ENCODE data around the gene UGT8. TPM values are rescaled to one million over a fixed set of nuclear protein-coding genes. Genes with fewer than 3 reads are reported as not detected.
"Not testable (repeated sequence)": the region's sequence is repeated elsewhere in the genome, so short reads cannot be mapped to it uniquely, and the experiment has no call there.

UGT8 gene
- total and polyA plus RNA-seq, 4 donors, result not detected

GRCh38 chr4:114588305-114588704, 10.3 kb upstream of the UGT8 start:
- no peak overlapping the region for H3K9ac ChIP-seq (ENCODE audit: low read depth in 1 of 2, low read length in 2 of 2)
- no peaks in the 10 kb centered on the region for H3K27me3 ChIP-seq (ENCODE audit: control insufficient read depth in 4 of 4, insufficient read depth in 4 of 4, low read length in 3 of 4)
- no peaks in the 10 kb centered on the region for H3K9me3 ChIP-seq (ENCODE audit: control insufficient read depth in 4 of 4, low read length in 3 of 4)
- no peak for DNase-seq (ENCODE audit: low spot score)
- no peak overlapping the region for H3K4me3 ChIP-seq (ENCODE audit: low read depth in 1 of 3, low read length in 3 of 3)
- no peak for TF ChIP-seq SP1 (IDR thresholded peaks at IDR 0.05)
- no peak for TF ChIP-seq HNF4G (IDR thresholded peaks at IDR 0.05)
- TF ChIP-seq GABPA (IDR thresholded peaks at IDR 0.05 in 1 of 2, conservative IDR thresholded peaks at IDR 0.05 in 1 of 2), result no peak
- TF ChIP-seq TAF1 (conservative IDR thresholded peaks at IDR 0.05), result no peak
- TF ChIP-seq RXRA (IDR thresholded peaks at IDR 0.05), result no peak
- TF ChIP-seq EGR1 (IDR thresholded peaks at IDR 0.05; ENCODE audit: low read depth in 2 of 2), result no peak
- no peak for TF ChIP-seq NR2F2 (IDR thresholded peaks at IDR 0.05)
- TF ChIP-seq YY1 (IDR thresholded peaks at IDR 0.05), result no peak
- TF ChIP-seq ATF3 (IDR thresholded peaks at IDR 0.05), result no peak
- H3K36me3 ChIP-seq (ENCODE audit: control insufficient read depth in 4 of 4, insufficient read depth in 3 of 4, low read depth in 1 of 4, low read length in 3 of 4), result no peaks in the 10 kb centered on the region
- H3K4me1 ChIP-seq (ENCODE audit: control insufficient read depth in 4 of 4, insufficient read depth in 4 of 4, low read length in 3 of 4), result no peaks in the 10 kb centered on the region
- WGBS, result 76% methylated on average over 6 of the region's 6 CpGs
- H3K27ac ChIP-seq (ENCODE audit: low read depth in 1 of 2, low read length in 2 of 2), result no peak overlapping the region

- H3K4me1 ChIP-seq (ENCODE audit: control insufficient read depth in 4 of 4, insufficient read depth in 4 of 4, low read length in 3 of 4); H3K4me3 ChIP-seq (ENCODE audit: low read depth in 1 of 3, low read length in 3 of 3); H3K27ac ChIP-seq (ENCODE audit: low read depth in 1 of 2, low read length in 2 of 2); H3K9ac ChIP-seq (ENCODE audit: low read depth in 1 of 2, low read length in 2 of 2); H3K27me3 ChIP-seq (ENCODE audit: control insufficient read depth in 4 of 4, insufficient read depth in 4 of 4, low read length in 3 of 4); DNase-seq (ENCODE audit: low spot score); H3K36me3 ChIP-seq (ENCODE audit: control insufficient read depth in 4 of 4, insufficient read depth in 3 of 4, low read depth in 1 of 4, low read length in 3 of 4); H3K9me3 ChIP-seq (ENCODE audit: control insufficient read depth in 4 of 4, low read length in 3 of 4): not testable (repeated sequence)
- 73% methylated on average over 1 of the region's 1 CpG for WGBS
These were observed 8.2 kb upstream of the UGT8 start for GRCh38 chr4:114590360-114590759.

- Histone ChIP-seq H3K4me3 (ENCODE audit: low read depth in 1 of 3, low read length in 3 of 3) (no peak overlapping the region), H3K27me3 (ENCODE audit: control insufficient read depth in 4 of 4, insufficient read depth in 4 of 4, low read length in 3 of 4) (peaks cover 0 to 5% (median 2%) of the 10 kb centered on the region in 4 donors), H3K27ac (ENCODE audit: low read depth in 1 of 2, low read length in 2 of 2) (no peak overlapping the region), H3K4me1 (ENCODE audit: control insufficient read depth in 4 of 4, insufficient read depth in 4 of 4, low read length in 3 of 4) (peaks cover 3 to 6% (median 3%) of the 10 kb centered on the region in 4 donors), H3K9me3 (ENCODE audit: control insufficient read depth in 4 of 4, low read length in 3 of 4) (no peaks in the 10 kb centered on the region), H3K9ac (ENCODE audit: low read depth in 1 of 2, low read length in 2 of 2) (no peak overlapping the region), H3K36me3 (ENCODE audit: control insufficient read depth in 4 of 4, insufficient read depth in 3 of 4, low read depth in 1 of 4, low read length in 3 of 4) (no peaks in the 10 kb centered on the region)
- DNase-seq (ENCODE audit: low spot score), result no peak
- WGBS, result 72% methylated on average over 8 of the region's 8 CpGs
- no peak for TF ChIP-seq FOXA2 (IDR thresholded peaks at IDR 0.05)
- no peak for TF ChIP-seq ZBTB33 (IDR thresholded peaks at IDR 0.05)
- TF ChIP-seq HNF4G (IDR thresholded peaks at IDR 0.05), result no peak
- no peak for TF ChIP-seq RAD21 (IDR thresholded peaks at IDR 0.05)
- TF ChIP-seq GABPA (IDR thresholded peaks at IDR 0.05 in 1 of 2, conservative IDR thresholded peaks at IDR 0.05 in 1 of 2), result no peak
- no peak for TF ChIP-seq EGR1 (IDR thresholded peaks at IDR 0.05; ENCODE audit: low read depth in 2 of 2)
- TF ChIP-seq CTCF (IDR thresholded peaks at IDR 0.05; ENCODE audit: low read depth, low read length, missing input control), result no peak
- TF ChIP-seq RXRA (IDR thresholded peaks at IDR 0.05), result no peak
- TF ChIP-seq NR2F2 (IDR thresholded peaks at IDR 0.05), result no peak
These were observed 5.1 kb upstream of the UGT8 start for GRCh38 chr4:114593526-114593925.

All from liver (tissue), 9 donors.